ENCODE data around the gene C4orf50. TPM values are rescaled to one million over a fixed set of nuclear protein-coding genes. Genes with fewer than 3 reads are reported as not detected.

C4orf50 gene
- total RNA-seq, 1 donor from 2014 or later: 0.12 TPM

DNA sequence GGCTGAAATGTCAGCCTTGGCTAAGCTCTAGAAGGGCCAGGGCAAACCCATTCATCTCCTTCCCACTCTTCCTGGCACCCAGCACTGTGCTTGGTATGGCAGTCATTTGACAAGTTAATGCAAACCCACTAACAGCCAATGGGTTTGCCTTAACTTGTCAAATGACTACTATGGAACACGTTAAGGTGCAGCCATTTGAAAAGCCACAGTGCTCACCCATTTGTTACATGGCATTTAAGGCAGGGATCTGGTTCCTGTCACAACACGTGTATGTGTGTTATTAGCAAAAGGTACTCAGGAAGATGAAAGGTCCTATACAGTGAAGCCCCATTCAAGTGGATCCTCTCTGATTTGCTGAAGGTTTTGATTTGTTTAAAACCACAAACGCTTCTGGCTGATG is 132.5 kb downstream of the C4orf50 start:
- no peaks in the 10 kb centered on the region for H3K36me3 ChIP-seq
- no peak for DNase-seq
- peaks cover 14% of the 10 kb centered on the region for H3K4me1 ChIP-seq
- H3K4me3 ChIP-seq: no peak overlapping the region
- peaks cover 41% of the 10 kb centered on the region for H3K27me3 ChIP-seq
- TF ChIP-seq, protein P1, sequence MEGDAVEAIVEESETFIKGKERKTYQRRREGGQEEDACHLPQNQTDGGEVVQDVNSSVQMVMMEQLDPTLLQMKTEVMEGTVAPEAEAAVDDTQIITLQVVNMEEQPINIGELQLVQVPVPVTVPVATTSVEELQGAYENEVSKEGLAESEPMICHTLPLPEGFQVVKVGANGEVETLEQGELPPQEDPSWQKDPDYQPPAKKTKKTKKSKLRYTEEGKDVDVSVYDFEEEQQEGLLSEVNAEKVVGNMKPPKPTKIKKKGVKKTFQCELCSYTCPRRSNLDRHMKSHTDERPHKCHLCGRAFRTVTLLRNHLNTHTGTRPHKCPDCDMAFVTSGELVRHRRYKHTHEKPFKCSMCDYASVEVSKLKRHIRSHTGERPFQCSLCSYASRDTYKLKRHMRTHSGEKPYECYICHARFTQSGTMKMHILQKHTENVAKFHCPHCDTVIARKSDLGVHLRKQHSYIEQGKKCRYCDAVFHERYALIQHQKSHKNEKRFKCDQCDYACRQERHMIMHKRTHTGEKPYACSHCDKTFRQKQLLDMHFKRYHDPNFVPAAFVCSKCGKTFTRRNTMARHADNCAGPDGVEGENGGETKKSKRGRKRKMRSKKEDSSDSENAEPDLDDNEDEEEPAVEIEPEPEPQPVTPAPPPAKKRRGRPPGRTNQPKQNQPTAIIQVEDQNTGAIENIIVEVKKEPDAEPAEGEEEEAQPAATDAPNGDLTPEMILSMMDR (IDR thresholded peaks at IDR 0.05): no peak
- H3K27ac ChIP-seq: no peak overlapping the region
- no peaks in the 10 kb centered on the region for H3K9me3 ChIP-seq
- no peak for ATAC-seq
- intact Hi-C loops (cut with DNase I): no loop called here

DNA sequence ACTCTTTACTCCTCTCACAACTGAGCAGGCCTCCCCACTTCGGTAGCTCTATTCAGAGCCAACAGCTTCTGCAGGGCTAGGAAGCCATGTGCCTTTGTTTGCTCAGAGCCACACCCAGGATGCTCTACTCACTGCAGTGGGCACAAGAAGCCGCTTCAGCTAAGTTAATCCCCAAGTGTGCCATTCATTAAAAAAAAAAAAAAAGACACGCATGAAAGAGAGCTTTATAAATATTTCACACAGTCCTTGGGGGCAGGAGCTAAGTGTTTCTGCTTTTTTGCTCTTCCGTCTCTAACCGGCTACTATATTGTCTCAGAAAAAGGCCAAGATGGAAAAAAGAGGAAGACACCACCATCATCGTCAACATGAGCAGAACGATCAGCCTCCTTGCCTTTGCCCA is 133.4 kb downstream of the C4orf50 start:
- no peaks in the 10 kb centered on the region for H3K9me3 ChIP-seq
- ATAC-seq (no peak), DNase-seq (no peak)
- no peaks in the 10 kb centered on the region for H3K36me3 ChIP-seq
- H3K4me1 ChIP-seq: peaks cover 9% of the 10 kb centered on the region
- H3K4me3 ChIP-seq: no peak overlapping the region
- TF ChIP-seq, protein P1 (IDR thresholded peaks at IDR 0.05): no peak
- peaks cover 32% of the 10 kb centered on the region for H3K27me3 ChIP-seq
- intact Hi-C loops (cut with DNase I): no loop called here
- H3K27ac ChIP-seq: no peak overlapping the region

- H3K9me3 ChIP-seq: no peaks in the 10 kb centered on the region
- peaks cover 23% of the 10 kb centered on the region for H3K27me3 ChIP-seq
Observed at GRCh38 chr4:5883916-5884315, 134.3 kb downstream of the C4orf50 start.

GRCh38 chr4:5882947-5883346 is 135.3 kb downstream of the C4orf50 start:
- peaks cover 13% of the 10 kb centered on the region for H3K27me3 ChIP-seq
- intact Hi-C loops (cut with DNase I): no loop called here
- ATAC-seq (no peak), DNase-seq (no peak)
- H3K4me3 ChIP-seq: no peak overlapping the region
- TF ChIP-seq, protein P1 (IDR thresholded peaks at IDR 0.05): no peak
- no peak overlapping the region for H3K27ac ChIP-seq
- peaks cover 9% of the 10 kb centered on the region for H3K4me1 ChIP-seq
- no peaks in the 10 kb centered on the region for H3K36me3 ChIP-seq
- no peaks in the 10 kb centered on the region for H3K9me3 ChIP-seq

More at GRCh38 chr4:5883916-5884315, 134.3 kb downstream of the C4orf50 start:
- DNase-seq: no peak
- no peak overlapping the region for H3K4me3 ChIP-seq
- H3K27ac ChIP-seq: no peak overlapping the region
- peaks cover 9% of the 10 kb centered on the region for H3K4me1 ChIP-seq
- no peak for ATAC-seq
- intact Hi-C loops (cut with DNase I): no loop called here
- TF ChIP-seq, protein P1 (IDR thresholded peaks at IDR 0.05): no peak
- no peaks in the 10 kb centered on the region for H3K36me3 ChIP-seq

DNA sequence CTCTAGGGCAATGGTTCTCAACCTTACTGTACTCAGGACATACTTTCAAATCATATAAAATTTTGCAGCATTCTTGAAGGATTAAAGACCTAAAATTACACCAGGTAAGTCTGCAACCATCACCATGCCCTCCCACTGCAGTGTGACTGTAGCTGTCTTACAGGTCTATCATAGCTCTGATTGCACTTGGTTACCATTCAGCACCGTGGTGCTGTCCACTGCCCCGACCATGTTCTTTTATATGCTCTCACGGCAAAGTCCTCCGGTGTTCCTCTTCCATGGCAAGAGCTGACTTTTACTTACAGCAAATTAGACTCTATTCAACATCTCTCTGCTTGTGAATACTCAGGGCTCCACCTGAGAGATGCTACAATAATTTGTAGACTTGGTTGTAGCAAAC is 136.9 kb downstream of the C4orf50 start:
- intact Hi-C loops (cut with DNase I): no loop called here
- Histone ChIP-seq H3K27me3 (no peaks in the 10 kb centered on the region), H3K36me3 (no peaks in the 10 kb centered on the region), H3K9me3 (no peaks in the 10 kb centered on the region), H3K27ac (no peak overlapping the region), H3K4me3 (no peak overlapping the region), H3K4me1 (no peaks in the 10 kb centered on the region)
- ATAC-seq (no peak), DNase-seq (no peak)
- TF ChIP-seq, protein P1 (IDR thresholded peaks at IDR 0.05): no peak

DNA sequence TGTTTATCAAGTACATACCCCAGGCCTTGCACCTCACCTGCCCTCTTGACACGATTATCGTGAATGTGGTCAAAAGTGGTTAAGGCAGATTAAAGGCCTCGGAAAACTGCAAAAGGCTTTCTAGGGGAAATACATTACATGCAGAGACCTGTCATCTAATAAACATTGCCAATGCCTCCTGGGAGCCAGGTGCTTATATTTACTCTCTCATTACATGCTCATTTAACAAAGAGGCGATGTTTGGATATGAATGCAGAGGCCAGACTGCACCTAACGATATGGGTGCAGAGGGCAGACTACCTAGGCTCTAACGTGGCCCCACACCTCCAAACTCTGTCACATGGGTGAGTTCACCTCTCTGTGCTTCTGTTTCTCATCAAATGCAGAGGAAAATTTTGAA is 139.9 kb downstream of the C4orf50 start:
- no peaks in the 10 kb centered on the region for H3K27me3 ChIP-seq
- ATAC-seq (no peak), DNase-seq (no peak)
- no peaks in the 10 kb centered on the region for H3K4me1 ChIP-seq
- TF ChIP-seq, protein P1 (IDR thresholded peaks at IDR 0.05): no peak
- H3K9me3 ChIP-seq: no peaks in the 10 kb centered on the region
- H3K36me3 ChIP-seq: no peaks in the 10 kb centered on the region
- intact Hi-C loops (cut with DNase I): no loop called here
- no peak overlapping the region for H3K4me3 ChIP-seq
- no peak overlapping the region for H3K27ac ChIP-seq

All from upper lobe of right lung (tissue), 1 donor.